HG03108 (cell line): ENCODE data around the gene ZAP70.

ENCODE experiments used
- ATAC-seq: cut with Tn5 transposase; IDR thresholded peaks from one replicate; pipeline ENCODE4 v1.9.1; 2021; ENCODE audit warnings: moderate library complexity; ENCODE audit not compliant: unreplicated experiment

Gene ZAP70

GRCh38 chr2:97747716-97748115 lies 34.3 kb downstream of the ZAP70 start:
- ATAC-seq, result no peak

DNA sequence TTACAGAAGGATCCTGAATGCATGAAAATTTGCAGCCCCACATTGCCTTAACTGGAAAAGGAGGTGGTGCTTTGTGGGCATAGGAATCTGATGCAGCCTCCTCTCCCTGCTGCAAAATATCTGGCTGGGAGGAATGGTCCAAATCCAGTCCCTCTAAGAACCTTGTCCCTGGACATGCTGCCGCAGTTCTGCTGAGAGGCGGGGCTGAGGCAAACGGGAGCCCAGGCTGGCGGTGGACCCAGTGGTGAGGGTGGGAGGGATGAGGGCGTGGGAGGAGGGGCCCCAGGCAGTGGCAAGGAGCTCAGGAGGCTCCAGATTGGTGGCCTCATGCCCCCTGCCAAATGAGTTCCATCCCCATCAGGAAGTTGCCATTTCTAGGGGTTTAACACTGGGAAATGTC lies 36.2 kb downstream of the ZAP70 start:
- ATAC-seq, result no peak

- ATAC-seq, result no peak
Measured at GRCh38 chr2:97750017-97750416, 36.6 kb downstream of the ZAP70 start.

DNA sequence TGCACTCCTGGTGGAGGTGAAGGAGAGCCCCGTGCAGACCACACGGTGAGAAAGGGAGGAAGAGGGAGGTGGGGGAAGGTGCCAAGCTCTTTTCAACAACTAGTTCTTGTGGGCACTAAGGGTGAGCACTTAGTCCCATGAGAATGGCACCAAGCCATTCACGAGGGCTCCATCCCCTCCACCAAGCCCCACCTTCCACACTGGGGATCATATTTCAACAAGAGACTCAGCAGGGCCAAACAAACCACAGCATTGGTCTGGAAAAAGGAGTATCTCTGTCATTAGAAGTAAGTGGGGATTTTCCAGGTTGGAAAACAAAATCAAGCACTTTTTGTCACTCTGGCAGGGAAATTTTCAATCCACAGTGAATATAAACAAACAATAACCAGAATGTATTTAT lies 38.4 kb downstream of the ZAP70 start:
- no peak for ATAC-seq

GRCh38 chr2:97752342-97753334 lies 39.3 kb downstream of the ZAP70 start:
- no peak for ATAC-seq

GRCh38 chr2:97754690-97755346 lies 41.4 kb downstream of the ZAP70 start:
- no peak for ATAC-seq

GRCh38 chr2:97755491-97755890 lies 42.1 kb downstream of the ZAP70 start:
- no peak for ATAC-seq

GRCh38 chr2:97757062-97757461 lies 43.7 kb downstream of the ZAP70 start:
- ATAC-seq, result no peak

GRCh38 chr2:97758131-97758705 lies 44.8 kb downstream of the ZAP70 start:
- ATAC-seq, result no peak

GRCh38 chr2:97759727-97760407 lies 46.5 kb downstream of the ZAP70 start:
- no peak for ATAC-seq

GRCh38 chr2:97760480-97761049 lies 47.2 kb downstream of the ZAP70 start:
- ATAC-seq, result no peak

DNA sequence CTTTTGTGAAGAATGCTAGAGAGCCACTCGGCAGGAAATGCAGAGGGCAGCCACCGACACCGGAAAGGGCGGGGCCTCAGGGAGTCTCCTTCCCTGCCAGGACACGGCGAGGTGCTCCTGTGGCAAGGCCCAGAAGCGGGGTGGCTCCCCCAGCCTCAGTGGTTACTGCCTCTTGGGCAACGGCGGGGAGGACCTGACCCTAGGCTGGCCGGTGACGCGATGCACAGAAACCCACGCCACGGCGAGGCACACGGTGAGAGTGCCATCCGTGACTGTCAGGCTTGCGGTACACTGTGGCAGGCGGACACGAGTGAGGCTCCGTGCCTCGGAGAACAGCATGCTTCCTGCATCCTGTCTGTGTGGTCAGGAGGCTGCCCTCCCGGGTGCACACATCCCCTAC lies 47.8 kb downstream of the ZAP70 start:
- ATAC-seq, result no peak

DNA sequence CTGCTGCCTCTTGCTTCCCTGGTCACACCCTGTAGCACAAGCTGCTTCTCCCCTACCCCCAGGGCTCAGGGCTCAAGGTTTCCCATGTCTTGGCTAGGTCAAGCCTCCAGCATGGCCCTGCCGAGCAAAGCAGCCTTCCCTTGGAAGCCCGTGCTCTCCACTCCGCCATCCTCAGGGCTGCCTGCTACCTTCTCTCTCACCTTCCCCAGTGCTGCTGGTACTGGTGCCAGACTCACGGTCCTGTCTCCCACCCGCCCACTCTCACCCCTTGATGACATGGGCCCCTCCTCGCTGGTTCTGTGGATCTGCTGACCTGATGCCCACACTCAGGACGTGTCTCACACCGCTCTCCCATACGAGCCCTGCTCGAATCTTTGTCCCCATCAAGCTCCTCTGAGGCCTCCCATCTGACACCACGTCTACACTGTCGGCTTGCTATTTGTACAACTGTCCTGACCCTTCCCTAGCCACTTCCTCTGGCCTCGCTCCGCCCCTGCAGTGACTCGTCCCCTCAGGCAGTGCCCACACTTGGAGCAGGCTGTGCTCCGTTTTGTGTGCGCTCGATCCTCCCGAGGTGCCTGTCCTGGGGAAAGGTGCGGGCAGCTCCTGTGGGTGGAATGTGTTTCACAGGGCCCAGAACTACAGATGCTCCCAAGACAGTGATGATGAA lies 49.9 kb downstream of the ZAP70 start:
- ATAC-seq, result no peak

GRCh38 chr2:97764559-97765263 lies 51.3 kb downstream of the ZAP70 start:
- no peak for ATAC-seq

- ATAC-seq, result no peak
Measured at GRCh38 chr2:97765933-97766332, 52.6 kb downstream of the ZAP70 start.

DNA sequence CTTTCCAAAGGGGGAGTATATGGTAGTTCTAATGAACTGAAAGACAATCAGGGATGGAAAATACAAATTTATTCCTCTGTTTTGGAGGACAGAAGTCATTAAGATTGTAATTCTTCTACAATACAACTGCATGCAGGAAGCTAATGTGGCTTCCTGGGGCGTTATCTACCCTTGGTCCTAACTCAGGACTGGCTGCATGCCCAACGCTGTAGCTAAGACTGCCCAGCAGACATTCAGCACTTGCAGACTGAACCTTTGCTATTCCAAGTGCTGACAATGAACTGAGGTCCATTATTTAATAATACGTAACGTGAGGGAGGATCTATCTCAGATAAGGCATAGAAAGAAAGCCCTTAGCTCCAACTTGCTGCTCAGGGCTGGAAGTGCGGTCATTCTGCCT lies 53.2 kb downstream of the ZAP70 start:
- no peak for ATAC-seq

DNA sequence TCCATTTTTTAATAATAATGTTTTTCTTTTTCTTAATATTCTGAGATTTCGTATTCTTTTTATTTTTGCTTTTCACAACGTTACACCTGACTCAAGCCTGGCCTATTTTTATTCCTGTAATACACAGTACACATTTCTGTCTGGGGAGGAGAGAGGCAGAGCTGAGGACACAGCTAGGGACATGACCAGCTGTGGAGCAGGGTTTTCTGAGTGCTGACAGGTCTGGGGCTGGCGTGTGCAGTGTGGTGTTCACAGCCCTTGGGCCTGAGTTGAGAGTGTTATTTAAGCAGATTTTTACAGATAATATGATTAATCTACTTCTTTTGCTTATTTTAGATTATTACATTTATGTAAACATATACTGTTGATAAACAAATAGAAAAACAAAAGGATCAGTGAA lies 55.9 kb downstream of the ZAP70 start:
- ATAC-seq, result no peak

- ATAC-seq, result no peak
Measured at GRCh38 chr2:97769711-97770110, 56.3 kb downstream of the ZAP70 start.

GRCh38 chr2:97770445-97770844 lies 57.1 kb downstream of the ZAP70 start:
- no peak for ATAC-seq

- ATAC-seq, result no peak
Measured at GRCh38 chr2:97774425-97774824, 61.0 kb downstream of the ZAP70 start.
